ENCODE measurements around the gene CASZ1. TPM values are rescaled to one million over a fixed set of nuclear protein-coding genes. Genes with fewer than 3 reads are reported as not detected.

The CASZ1 gene
- total and polyA plus RNA-seq, 2 donors (not counting 3 experiments of a cell fraction or from before 2014, with no cell fraction given): 1.5 to 5.2 TPM

DNA sequence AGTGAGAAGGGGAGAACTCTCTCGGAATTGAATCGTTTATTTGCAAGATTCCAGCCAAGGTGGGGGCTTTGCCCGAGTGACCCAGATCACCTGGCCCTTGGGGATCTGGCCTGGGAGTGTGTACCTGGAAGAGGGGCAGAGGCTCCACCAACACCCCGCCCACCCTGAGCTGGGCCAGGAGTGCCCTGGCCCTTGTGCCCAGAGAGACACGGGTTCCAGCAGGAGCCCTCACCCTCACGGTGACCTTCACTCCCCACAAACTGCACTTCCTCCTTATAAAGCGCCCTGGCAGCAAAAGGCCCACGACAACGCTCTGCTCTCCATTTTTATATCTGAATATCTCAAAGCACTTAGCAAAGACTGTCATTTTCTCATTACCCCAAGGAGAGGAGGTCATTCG is 16.6 kb downstream of the CASZ1 start:
- Histone ChIP-seq H3K27me3 (ENCODE audit: control insufficient read depth in 2 of 2, insufficient read depth in 2 of 2, low read length in 2 of 2) (no peaks in the 10 kb centered on the region), H3K4me3 (replicated peaks in 1 of 3; ENCODE audit: insufficient read depth in 1 of 3, low read depth in 1 of 3, low read length in 3 of 3) (no peak overlapping the region), H3K9ac (replicated peaks; ENCODE audit: extremely low read depth, insufficient read depth, low read length) (no peak overlapping the region), H3K36me3 (ENCODE audit: control insufficient read depth in 2 of 2, extremely low read depth in 1 of 2, insufficient read depth in 2 of 2, low read length in 2 of 2) (no peaks in the 10 kb centered on the region), H3K9me3 (replicated peaks; ENCODE audit: control insufficient read depth, insufficient read depth, low read length) (no peaks in the 10 kb centered on the region), H3K27ac (ENCODE audit: insufficient read depth, low read depth, low read length) (no peak overlapping the region), H2AFZ (ENCODE audit: low read depth, low read length) (no peak overlapping the region), H3K9me1 (replicated peaks; ENCODE audit: control insufficient read depth, extremely low read depth, insufficient read depth, low read length) (no peaks in the 10 kb centered on the region), H3K4me2 (ENCODE audit: insufficient read depth, low read length) (no peak overlapping the region), H3K4me1 (ENCODE audit: control insufficient read depth, extremely low read depth, insufficient read depth, low read length) (no peaks in the 10 kb centered on the region), H4K20me1 (replicated peaks; ENCODE audit: control insufficient read depth, extremely low read depth, insufficient read depth, low read length) (no peaks in the 10 kb centered on the region), H3K79me2 (ENCODE audit: control insufficient read depth, insufficient read depth, low read length) (no peaks in the 10 kb centered on the region)
- DNase-seq (ENCODE audit: low read depth, low spot score) (no peak), FAIRE-seq (no peak)
- BruUV-seq (replicated peaks): no TSS peak
- intact Hi-C loops (cut with micrococcal nuclease) (no loop called here), dilution Hi-C loops (cut with MboI; ENCODE audit: extremely low pct_ligation_motif_present, low sequenced_read_pairs) (no loop called here)
- ChIA-PET CTCF (no interaction called here), POLR2A (no interaction called here)
- TF ChIP-seq JUN (IDR thresholded peaks at IDR 0.05; ENCODE audit: borderline replicate concordance, insufficient read depth, insufficient read length, low read depth) (no peak), POLR2AphosphoS5 (IDR thresholded peaks at IDR 0.05; ENCODE audit: insufficient read depth, low read depth, low read length) (no peak), FOS (IDR thresholded peaks at IDR 0.05; ENCODE audit: borderline replicate concordance, insufficient read depth, low read length) (no peak), GATA2 (IDR thresholded peaks at IDR 0.05; ENCODE audit: insufficient read depth, insufficient read length, low read depth, low read length) (no peak), EZH2 (IDR thresholded peaks at IDR 0.05; ENCODE audit: borderline replicate concordance, low read depth, low read length, severe bottlenecking) (no peak), POLR2A (IDR thresholded peaks at IDR 0.05; ENCODE audit: low read depth, low read length) (no peak), MYC (IDR thresholded peaks at IDR 0.05; ENCODE audit: low read depth, low read length) (no peak), MAX (IDR thresholded peaks at IDR 0.05; ENCODE audit: insufficient read depth, insufficient read length) (no peak)
- TF ChIP-seq, protein P1, sequence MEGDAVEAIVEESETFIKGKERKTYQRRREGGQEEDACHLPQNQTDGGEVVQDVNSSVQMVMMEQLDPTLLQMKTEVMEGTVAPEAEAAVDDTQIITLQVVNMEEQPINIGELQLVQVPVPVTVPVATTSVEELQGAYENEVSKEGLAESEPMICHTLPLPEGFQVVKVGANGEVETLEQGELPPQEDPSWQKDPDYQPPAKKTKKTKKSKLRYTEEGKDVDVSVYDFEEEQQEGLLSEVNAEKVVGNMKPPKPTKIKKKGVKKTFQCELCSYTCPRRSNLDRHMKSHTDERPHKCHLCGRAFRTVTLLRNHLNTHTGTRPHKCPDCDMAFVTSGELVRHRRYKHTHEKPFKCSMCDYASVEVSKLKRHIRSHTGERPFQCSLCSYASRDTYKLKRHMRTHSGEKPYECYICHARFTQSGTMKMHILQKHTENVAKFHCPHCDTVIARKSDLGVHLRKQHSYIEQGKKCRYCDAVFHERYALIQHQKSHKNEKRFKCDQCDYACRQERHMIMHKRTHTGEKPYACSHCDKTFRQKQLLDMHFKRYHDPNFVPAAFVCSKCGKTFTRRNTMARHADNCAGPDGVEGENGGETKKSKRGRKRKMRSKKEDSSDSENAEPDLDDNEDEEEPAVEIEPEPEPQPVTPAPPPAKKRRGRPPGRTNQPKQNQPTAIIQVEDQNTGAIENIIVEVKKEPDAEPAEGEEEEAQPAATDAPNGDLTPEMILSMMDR (IDR thresholded peaks at IDR 0.05; ENCODE audit: extremely low read depth in 1 of 2, insufficient read depth in 1 of 2, low read depth in 1 of 2, low read length in 2 of 2): no peak
